ENCODE results near the gene PLD6.
"Not testable (repeated sequence)": the region's sequence is repeated elsewhere in the genome, so short reads cannot be mapped to it uniquely, and the experiment has no call there.

DNA sequence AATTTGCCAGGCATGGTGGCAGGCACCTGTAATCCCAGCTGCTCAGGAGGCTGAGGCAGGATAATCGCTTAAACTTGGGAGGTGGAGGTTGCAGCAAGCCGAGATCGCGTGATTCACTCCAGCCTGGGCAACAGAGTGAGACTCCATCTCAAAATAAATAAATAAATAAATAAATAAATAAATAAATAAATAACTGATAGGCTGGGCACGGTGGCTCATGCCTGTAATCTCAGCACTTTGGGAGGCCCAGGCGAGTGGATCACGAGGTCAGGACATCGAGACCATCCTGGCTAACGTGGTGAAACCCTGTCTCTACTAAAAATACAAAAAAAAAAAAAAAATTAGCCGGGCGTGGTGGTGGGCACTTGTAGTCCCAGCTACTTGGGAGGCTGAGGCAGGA is 49.6 kb upstream of the PLD6 start:
- TF ChIP-seq, protein P1, sequence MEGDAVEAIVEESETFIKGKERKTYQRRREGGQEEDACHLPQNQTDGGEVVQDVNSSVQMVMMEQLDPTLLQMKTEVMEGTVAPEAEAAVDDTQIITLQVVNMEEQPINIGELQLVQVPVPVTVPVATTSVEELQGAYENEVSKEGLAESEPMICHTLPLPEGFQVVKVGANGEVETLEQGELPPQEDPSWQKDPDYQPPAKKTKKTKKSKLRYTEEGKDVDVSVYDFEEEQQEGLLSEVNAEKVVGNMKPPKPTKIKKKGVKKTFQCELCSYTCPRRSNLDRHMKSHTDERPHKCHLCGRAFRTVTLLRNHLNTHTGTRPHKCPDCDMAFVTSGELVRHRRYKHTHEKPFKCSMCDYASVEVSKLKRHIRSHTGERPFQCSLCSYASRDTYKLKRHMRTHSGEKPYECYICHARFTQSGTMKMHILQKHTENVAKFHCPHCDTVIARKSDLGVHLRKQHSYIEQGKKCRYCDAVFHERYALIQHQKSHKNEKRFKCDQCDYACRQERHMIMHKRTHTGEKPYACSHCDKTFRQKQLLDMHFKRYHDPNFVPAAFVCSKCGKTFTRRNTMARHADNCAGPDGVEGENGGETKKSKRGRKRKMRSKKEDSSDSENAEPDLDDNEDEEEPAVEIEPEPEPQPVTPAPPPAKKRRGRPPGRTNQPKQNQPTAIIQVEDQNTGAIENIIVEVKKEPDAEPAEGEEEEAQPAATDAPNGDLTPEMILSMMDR (IDR thresholded peaks at IDR 0.05) = not testable (repeated sequence)
- TF ChIP-seq POLR2A (IDR thresholded peaks at IDR 0.05) = not testable (repeated sequence)

Data from Peyer's patch (tissue), 4 donors.